Lower leg skin (tissue), 4 donors: ENCODE measurements around the gene COL25A1. TPM values are rescaled to one million over a fixed set of nuclear protein-coding genes. Genes with fewer than 3 reads are reported as not detected.

Experiments used
- DNase-seq, 2 donors: peaks; one replicate each; pipeline ENCODE4 v3.0.0-alpha.2; 2019; ENCODE audit warnings: low spot score in 2 of 2
- H3K4me3 ChIP-seq: fragments of 200-600 bp; sonication (generic); 2 replicates; pipeline ENCODE4 v1.5.1; 2017; ENCODE audit warnings: mild to moderate bottlenecking, low read depth; ENCODE audit not compliant: poor library complexity, severe bottlenecking
- CTCF ChIP-seq, 3 donors: fragments of 450-650 bp; IDR thresholded peaks; one replicate each; pipeline ENCODE4 v1.5.1; 2016; ENCODE audit warnings: antibody characterized with exemption in 3 of 3, mild to moderate bottlenecking in 3 of 3, moderate library complexity in 2 of 3
- POLR2A ChIP-seq, 2 donors: fragments of 450-650 bp; IDR thresholded peaks; one replicate each; pipeline ENCODE4 v1.6.1; 2016 to 2017; ENCODE audit warnings: antibody characterized with exemption in 2 of 2, mild to moderate bottlenecking in 1 of 2, moderate library complexity in 1 of 2
- WGBS, 2 donors: methylation state at CpG; one replicate each; pipeline ENCODE4 v1.1.5; 2018; 5-methylcytosine and 5-hydroxymethylcytosine counted together
- intact Hi-C: fragments of 100-400 bp; cut with DNase I; formaldehyde crosslinking; loops from one replicate; pipeline ENCODE4 v1.15.0; 2023; ENCODE audit warnings: low total_unique reads
- total RNA-seq, 4 donors: library from RNA; depleted of rRNA; stranded (reverse); fragments of >200 nt; gene quantifications; one replicate each; pipeline ENCODE4 v1.1.0, GENCODE V29; 2016

The COL25A1 gene
- total RNA-seq, 4 donors from 2014 or later = 0.42 to 2.4 (median 1.5) TPM

GRCh38 chr4:108933046-108933445 lies 369.4 kb downstream of the COL25A1 start:
- WGBS, 2 donors = 88 to 89% methylated on average over 3 of the region's 3 CpGs
- no peak for DNase-seq
- no peak overlapping the region for H3K4me3 ChIP-seq
- intact Hi-C loops = no loop called here
- TF ChIP-seq CTCF (IDR thresholded peaks at IDR 0.05) (no peak), POLR2A (IDR thresholded peaks at IDR 0.05) (no peak)

DNA sequence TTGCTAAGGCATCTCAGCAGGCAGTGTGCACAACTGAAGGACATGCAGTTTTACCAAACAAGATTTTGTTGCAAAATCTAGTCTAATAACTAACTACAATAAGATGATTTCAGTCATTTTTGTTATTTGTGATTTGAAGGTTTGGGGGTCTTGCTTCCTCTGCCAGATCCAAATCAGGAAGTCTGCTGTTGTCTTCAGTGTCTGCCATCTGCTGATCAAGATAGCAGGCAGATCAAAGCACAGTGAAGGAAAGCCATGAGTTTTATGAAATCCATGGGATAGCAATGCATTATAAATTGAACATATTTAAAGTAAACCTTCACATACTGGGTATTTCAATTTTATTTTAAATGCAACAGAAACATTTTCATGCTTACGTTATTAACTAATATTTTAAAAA lies 370.5 kb downstream of the COL25A1 start:
- TF ChIP-seq POLR2A (IDR thresholded peaks at IDR 0.05) (no peak), CTCF (IDR thresholded peaks at IDR 0.05) (no peak)
- H3K4me3 ChIP-seq = no peak overlapping the region
- no peak for DNase-seq
- 54 to 98% methylated on average over 1 of the region's 1 CpG for WGBS, 2 donors
- intact Hi-C loops = no loop called here

DNA sequence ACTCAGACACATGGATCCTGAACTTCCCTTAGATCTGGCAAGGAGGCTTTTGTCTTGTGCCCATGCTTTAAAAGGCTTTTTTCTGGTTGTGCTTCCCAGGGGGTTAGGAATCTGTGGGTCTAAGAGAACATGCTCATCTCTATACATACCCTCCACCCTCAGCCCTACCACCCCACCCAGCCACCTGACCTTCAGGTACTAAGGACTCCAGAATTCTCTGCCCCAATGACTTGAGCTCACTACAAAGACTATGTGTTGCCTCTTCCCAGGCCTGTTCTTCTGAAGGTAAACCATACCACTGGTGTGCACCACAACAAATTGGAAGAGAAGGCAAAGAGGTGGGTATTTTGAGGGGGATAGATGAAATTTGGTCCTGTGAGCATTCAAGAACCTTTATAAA lies 372.3 kb downstream of the COL25A1 start:
- DNase-seq = no peak
- no peak overlapping the region for H3K4me3 ChIP-seq
- intact Hi-C loops = no loop called here
- no peak for TF ChIP-seq CTCF (IDR thresholded peaks at IDR 0.05)

DNA sequence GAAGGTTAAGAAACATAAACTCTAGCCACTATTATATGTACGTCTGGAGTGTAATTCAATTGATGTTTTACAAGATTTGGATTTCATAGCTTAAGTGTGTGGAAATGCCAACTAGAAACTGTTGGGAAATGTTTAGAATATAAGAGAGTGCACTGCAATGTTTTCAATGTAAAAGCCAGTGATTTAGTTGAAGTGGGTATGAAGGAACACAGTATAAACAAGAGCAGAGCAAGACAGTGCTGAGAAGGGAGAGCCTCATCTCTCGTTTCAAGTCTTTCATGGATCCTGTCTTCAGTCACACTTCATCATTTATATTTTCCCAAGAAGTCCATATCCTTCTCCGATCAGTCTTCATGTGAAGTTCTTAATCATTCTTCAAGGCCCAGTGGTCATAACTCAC lies 375.7 kb downstream of the COL25A1 start:
- no peak overlapping the region for H3K4me3 ChIP-seq
- WGBS, 2 donors = 83 to 87% methylated on average over 3 of the region's 3 CpGs
- TF ChIP-seq CTCF (IDR thresholded peaks at IDR 0.05) = no peak
- no peak for TF ChIP-seq POLR2A (IDR thresholded peaks at IDR 0.05)
- DNase-seq = no peak
- intact Hi-C loops = no loop called here

DNA sequence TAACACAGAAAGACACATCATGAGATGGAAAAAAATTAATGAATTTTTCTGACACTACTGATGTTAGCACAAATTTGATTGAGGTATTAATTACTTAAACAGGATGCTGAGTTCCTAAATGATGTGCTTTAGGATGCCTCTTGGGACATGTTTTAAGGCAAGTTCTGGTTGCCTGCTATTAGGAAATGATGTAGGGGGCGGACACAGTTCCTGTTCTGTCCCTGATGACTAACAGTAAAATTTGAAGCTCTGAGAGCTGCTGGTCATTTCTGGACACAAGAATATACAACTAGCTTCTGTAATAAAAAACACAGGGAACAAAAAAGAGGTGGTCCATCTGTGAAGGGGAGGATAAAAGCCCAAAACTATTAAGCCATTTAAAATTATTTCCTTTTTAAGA lies 376.4 kb downstream of the COL25A1 start:
- TF ChIP-seq POLR2A (IDR thresholded peaks at IDR 0.05) = no peak
- TF ChIP-seq CTCF (IDR thresholded peaks at IDR 0.05) = no peak
- DNase-seq = no peak
- intact Hi-C loops = no loop called here
- no peak overlapping the region for H3K4me3 ChIP-seq
- WGBS, 2 donors = 70 to 77% methylated on average over 1 of the region's 1 CpG

DNA sequence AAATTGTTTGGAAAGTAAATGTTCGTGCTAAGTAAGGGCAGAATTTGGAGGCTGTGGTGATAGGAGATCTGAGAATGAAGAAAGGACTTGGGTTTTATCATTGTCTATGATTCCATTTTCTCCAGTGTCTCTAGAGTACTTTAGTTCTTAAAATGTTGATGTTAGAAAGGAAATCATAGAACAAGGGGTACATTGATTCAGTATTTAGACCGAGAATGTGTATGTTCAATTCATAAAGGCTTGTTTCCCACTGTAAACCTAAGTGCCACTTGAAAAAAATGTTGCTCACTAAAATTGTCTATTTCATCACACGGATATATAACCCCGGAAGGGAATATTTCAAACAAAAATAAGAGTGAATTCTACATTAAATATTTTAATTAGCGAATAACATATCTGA lies 380.3 kb downstream of the COL25A1 start:
- WGBS, 2 donors = 88 to 94% methylated on average over 5 of the region's 5 CpGs
- DNase-seq = no peak
- no peak overlapping the region for H3K4me3 ChIP-seq
- no peak for TF ChIP-seq POLR2A (IDR thresholded peaks at IDR 0.05)
- TF ChIP-seq CTCF (IDR thresholded peaks at IDR 0.05) = no peak
- intact Hi-C loops = no loop called here
